ENCODE results near the gene LMTK3.

LMTK3 gene, protein sequence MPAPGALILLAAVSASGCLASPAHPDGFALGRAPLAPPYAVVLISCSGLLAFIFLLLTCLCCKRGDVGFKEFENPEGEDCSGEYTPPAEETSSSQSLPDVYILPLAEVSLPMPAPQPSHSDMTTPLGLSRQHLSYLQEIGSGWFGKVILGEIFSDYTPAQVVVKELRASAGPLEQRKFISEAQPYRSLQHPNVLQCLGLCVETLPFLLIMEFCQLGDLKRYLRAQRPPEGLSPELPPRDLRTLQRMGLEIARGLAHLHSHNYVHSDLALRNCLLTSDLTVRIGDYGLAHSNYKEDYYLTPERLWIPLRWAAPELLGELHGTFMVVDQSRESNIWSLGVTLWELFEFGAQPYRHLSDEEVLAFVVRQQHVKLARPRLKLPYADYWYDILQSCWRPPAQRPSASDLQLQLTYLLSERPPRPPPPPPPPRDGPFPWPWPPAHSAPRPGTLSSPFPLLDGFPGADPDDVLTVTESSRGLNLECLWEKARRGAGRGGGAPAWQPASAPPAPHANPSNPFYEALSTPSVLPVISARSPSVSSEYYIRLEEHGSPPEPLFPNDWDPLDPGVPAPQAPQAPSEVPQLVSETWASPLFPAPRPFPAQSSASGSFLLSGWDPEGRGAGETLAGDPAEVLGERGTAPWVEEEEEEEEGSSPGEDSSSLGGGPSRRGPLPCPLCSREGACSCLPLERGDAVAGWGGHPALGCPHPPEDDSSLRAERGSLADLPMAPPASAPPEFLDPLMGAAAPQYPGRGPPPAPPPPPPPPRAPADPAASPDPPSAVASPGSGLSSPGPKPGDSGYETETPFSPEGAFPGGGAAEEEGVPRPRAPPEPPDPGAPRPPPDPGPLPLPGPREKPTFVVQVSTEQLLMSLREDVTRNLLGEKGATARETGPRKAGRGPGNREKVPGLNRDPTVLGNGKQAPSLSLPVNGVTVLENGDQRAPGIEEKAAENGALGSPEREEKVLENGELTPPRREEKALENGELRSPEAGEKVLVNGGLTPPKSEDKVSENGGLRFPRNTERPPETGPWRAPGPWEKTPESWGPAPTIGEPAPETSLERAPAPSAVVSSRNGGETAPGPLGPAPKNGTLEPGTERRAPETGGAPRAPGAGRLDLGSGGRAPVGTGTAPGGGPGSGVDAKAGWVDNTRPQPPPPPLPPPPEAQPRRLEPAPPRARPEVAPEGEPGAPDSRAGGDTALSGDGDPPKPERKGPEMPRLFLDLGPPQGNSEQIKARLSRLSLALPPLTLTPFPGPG (N-terminal part only)

DNA sequence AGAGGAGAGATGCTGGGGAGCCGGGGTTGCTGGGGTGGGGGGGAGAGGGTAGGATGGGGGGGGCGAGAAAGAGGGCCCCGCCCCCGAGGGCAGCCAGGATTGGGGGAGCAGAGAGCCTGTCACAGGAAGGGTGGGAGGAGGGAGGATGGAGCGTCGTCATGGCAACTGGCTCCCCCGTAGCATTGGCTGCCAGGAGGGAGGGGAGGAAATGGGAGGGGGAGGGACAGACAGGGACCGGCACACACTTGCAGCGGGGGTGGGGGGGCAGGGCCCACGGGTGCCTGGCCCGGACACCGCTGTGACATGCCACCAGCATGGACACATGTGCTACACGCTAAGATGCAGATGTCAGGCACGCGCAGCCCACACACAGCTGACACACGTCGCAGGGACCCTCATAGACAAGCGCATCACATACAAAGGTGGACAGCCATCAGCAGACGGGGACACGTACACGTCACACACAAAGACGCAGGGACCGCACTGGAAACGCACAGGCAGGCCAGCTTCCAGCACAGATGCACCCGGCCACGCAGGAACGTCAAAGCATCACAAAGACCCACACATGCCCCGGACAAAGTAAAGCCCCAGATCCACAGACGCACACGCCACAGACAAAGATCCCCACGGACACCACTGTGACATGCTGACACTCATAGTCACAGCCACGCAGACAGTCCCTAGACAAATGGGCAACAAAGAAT, at the start of gene LMTK3:
Gene LMTK3, minus strand, starts transcription at position 36 of the 704 bp plus-strand sequence. CDS start 259 bp downstream, outside the sequence.
- peak; percentile 81 for DNase-seq

- DNase-seq, result no peak
Measured at GRCh38 chr19:48561412-48561811, 49.8 kb upstream of the LMTK3 start.

DNA sequence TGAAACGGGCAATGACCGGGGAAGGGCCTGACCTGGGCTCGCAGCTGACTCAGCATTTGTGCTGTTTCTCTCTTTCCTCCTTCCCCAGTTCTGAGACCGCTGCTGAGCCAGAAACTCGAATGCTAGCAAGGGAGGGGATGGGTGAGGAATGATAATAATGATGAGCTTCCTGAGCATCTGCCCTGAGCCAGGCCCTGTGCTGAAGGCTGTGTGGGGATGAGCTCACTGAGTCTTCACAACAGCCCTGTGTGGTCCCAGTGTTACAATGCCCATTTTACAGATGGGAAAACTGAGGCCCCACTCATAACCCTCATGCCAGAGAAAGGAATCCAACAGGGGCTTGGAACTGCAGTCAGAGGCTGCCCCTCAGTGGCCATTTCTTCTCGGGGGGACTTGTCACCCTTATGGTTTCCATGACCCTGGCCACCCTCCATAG, 48.5 kb upstream of the LMTK3 start:
- no peak for DNase-seq

GRCh38 chr19:48558018-48558684, 46.5 kb upstream of the LMTK3 start:
- DNase-seq, result no peak

DNA sequence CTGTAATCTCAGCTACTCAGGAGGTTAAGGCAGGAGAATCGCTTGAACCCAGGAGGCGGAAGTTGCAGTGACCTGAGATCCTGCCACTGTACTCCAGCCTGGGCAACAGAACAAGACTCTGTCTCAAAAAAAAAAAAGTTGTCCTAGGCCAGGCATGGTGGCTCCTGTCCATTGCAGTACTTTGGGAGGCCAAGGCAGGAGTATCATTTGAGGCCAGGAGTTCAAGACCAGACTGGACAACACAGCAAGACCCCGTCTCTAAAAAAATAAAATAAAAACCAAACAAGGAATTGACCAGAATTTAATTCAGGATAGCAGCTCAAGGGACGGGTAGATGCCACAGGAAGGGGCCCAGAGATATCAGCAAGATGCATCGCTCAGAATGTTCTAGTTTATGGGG, 45.2 kb upstream of the LMTK3 start:
- DNase-seq, result no peak

DNA sequence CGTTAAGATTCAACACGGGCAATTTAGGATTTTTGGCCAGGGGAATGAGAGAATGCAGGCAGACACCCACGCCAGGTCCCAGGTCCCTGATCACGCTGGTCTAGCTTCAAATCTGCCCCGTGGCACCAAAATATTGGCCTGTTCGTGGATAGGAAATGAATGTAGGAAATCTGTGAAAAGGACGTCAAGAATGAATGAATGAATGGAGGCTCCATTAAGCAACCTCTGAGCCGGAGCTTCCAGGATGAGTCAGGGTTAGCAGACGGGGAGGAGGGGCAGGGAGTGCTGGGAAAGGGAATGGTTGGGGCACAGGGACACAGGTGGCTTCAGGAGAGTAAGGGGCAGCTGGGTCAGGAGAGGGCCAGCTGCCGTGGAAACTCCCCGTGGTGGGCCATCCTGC, 44.5 kb upstream of the LMTK3 start:
- DNase-seq, result no peak

DNA sequence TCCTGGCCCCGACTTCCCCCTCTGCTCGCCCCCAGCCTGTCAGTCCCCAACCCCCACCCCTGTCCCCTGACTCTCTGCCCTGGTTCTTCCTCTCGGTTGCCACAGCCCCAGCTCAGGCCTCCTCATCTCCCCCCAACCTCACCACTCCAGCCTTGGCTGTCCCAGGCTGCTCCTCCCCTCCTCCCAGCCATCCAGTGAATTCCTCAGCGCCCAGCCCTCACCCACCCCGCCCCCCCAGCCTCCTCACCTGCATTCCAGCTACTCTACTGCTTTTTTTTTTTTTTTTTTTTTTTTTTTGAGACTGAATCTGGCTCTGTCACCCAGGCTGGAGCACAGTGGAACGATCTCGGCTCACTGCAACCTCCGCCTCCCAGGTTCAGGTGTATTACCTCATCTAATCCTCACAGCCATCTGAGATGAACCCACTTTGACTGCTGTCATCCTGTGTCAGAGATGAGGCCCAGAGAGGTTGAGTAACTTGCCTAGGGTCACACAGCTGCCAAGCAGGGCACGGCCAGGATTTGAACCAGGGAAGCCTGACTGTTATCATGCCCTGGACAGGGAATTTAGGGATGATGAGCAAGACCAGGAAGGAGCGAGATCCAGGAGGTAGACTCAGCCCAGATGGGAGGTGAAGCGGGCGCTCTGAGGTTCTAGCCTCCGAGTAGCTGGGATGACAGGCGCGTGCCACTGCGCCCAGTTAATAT, 42.9 kb upstream of the LMTK3 start:
- DNase-seq, result no peak

GRCh38 chr19:48553676-48554384, 42.2 kb upstream of the LMTK3 start:
- DNase-seq, result no peak

GRCh38 chr19:48552406-48553322, 41.0 kb upstream of the LMTK3 start:
- DNase-seq, result no peak

DNA sequence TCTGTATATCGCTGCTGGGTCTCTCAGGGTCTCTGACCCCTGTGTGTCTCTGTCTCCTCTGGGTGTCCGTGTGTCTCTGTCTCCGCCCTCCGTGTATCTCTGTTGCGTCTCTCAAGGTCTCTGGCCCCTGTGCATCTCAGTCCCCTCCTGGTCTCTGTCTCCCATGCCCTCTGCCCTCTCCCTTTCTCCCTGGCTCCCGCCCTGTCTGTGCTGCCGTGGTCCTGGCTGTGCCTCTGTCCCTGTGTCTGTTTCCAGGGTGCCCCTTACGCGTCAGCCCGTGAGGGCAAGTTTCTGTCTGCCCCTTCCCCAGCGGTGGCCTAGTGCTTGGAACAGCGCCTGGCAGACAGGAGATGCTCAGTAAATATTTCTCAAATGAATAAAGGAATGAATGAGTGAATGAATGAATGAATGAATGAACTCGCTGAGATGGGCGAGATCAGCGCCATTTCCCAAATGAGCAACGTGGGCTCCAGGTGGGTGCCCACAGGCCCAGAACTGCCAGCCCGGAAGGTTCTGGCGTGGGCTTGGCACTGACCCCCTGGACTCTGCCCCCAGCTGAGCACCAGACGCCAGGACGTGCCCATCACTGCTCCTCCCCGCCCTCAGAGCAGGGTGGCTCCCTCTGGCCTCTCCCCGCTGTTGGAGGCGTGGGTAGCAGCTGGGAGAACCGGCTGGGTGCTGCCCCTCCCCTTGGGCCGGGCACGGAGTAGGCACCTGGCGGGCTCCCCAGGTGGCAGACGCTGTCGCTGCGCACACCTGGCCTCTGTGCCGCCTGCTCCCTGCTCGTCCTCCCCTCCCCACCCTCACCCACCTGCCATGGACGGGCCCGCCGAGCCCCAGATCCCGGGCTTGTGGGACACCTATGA, 40.0 kb upstream of the LMTK3 start, which contains the start of gene SULT2B1:
Gene SULT2B1, plus strand, starts transcription at position 736 of the 866 bp plus-strand sequence. Its CDS starts 81 bp downstream, at position 817.
- DNase-seq, result no peak

DNA sequence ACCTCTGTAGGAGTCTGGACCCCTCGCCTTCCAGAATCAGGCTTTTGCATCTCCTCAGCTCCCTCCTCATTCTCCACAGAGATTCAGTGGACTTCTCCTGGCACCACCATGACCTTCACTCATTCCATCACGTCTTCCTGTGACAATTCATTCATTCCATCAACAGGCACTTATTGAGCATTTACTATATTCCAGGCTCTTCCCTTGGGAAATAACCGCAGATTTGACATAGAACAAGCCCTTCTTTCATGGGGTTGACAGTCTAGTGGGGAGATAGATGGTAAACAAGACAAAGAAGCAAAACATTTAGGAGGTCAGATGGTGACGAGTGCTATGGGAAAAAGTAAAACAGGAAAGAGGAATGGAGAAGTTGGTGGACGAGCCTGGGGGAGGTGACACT, 37.7 kb upstream of the LMTK3 start:
- DNase-seq, result no peak

DNA sequence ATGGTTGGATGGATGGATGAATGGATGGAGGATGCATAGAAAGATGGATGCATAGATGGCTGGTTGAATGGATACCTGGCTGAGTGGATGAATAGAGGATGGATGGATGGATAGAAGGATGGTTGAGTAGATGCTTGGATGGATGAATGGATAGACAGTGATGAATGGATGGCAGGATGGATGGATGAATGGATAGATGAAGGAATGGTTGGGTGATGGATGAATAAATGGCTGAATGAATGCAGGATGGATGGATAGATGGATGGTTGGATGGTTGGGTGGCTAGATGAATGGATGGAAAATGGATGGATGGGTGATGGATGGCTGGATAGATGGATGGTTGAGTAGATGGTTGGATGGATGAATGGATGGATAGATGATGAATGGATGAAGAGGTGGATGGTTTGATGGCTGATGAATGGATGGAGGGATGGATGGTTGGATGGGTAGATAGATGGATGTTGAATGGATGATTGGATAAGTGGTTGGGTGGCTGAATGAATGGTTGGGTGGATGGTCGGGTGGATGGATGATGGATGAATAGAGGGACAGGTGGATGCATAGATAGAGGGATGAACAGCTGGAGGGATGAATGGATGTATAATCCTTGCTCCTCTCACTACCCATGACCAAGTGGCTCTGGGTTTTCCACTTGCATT, 36.7 kb upstream of the LMTK3 start:
- DNase-seq, result no peak

- no peak for DNase-seq
Measured at GRCh38 chr19:48547722-48548121, 36.1 kb upstream of the LMTK3 start.

GRCh38 chr19:48544856-48545750, 33.5 kb upstream of the LMTK3 start:
- DNase-seq, result no peak

DNA sequence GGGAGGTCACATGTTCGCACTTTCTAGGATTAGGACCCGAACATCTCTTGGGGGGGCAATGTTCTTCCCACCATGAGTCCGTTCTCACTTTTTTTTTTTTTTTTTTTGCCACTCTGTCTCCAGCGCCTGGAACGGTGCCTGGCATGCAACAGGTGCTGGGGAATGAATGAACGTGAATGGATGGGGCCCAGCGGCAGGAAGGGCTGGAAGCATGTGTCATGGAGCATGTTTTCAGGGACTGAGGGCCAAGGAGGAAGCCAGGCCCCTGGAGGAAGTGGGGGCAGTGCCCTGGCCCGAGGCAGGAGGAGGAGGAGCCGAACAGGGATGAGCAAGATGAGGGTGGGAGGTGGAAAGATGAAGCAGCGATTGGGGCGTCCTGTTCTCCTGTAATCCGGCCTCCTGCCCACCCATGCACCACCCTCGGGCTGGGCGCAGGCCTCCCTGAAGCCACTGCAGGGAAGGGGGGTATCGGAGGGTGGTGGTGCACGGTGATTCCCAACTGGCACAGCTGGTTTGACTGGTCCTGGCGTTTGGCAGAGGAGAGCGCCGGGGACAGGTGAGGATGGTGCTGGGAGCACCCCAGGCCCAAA, 31.6 kb upstream of the LMTK3 start:
- DNase-seq, result no peak

DNA sequence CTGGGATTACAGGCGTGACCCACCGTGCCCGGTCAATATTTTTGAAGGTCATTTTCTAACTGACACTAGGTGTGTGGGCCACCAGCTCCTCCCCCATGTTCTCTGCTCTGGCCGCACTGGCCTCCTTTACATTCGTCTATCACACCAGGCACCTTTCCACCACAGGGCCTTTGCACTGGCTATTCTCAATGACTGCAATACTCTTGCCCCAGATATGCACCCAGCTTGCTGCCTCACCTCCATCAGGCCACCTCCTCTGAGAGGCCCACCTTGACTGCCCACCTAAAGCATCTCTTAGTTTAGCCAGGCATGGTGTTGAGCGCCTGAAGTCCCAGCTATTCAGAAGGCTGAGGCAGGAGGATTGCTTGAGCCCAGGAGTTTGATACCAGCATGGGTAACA, 30.2 kb upstream of the LMTK3 start:
- no peak for DNase-seq
